ENCODE measurements around the gene NEK10. TPM values are rescaled to one million over a fixed set of nuclear protein-coding genes. Genes with fewer than 3 reads are reported as not detected.

Gene NEK10
- total RNA-seq, 4 donors from 2014 or later: 1.7 to 2.1 (median 2.1) TPM; not detected in 1

GRCh38 chr3:27345959-27346865 lies 23.0 kb downstream of the NEK10 start:
- intact Hi-C loops (cut with DNase I; ENCODE audit: low total_unique reads): no loop called here
- H3K4me3 ChIP-seq (ENCODE audit: low read depth, poor library complexity, severe bottlenecking): no peak overlapping the region
- WGBS, 2 donors: 76 to 79% methylated on average over 11 of the region's 11 CpGs
- no peak for TF ChIP-seq CTCF (IDR thresholded peaks at IDR 0.05)
- no peak for TF ChIP-seq POLR2A (IDR thresholded peaks at IDR 0.05)
- no peak for DNase-seq (ENCODE audit: low spot score in 2 of 2)

- WGBS, 2 donors: 46 to 60% methylated on average over 5 of the region's 5 CpGs
- intact Hi-C loops (cut with DNase I; ENCODE audit: low total_unique reads): no loop called here
- H3K4me3 ChIP-seq (ENCODE audit: low read depth, poor library complexity, severe bottlenecking): no peak overlapping the region
- TF ChIP-seq POLR2A (IDR thresholded peaks at IDR 0.05): no peak
- TF ChIP-seq CTCF (IDR thresholded peaks at IDR 0.05): no peak
- DNase-seq (ENCODE audit: low spot score in 2 of 2): no peak
Measured at GRCh38 chr3:27345493-27345892, 23.7 kb downstream of the NEK10 start.

GRCh38 chr3:27345045-27345444 lies 24.1 kb downstream of the NEK10 start:
- 91 to 95% methylated on average over 2 of the region's 2 CpGs for WGBS, 2 donors
- H3K4me3 ChIP-seq (ENCODE audit: low read depth, poor library complexity, severe bottlenecking): no peak overlapping the region
- intact Hi-C loops (cut with DNase I; ENCODE audit: low total_unique reads): no loop called here
- TF ChIP-seq CTCF (IDR thresholded peaks at IDR 0.05) (no peak), POLR2A (IDR thresholded peaks at IDR 0.05) (no peak)
- no peak for DNase-seq (ENCODE audit: low spot score in 2 of 2)

- no peak for DNase-seq (ENCODE audit: low spot score in 2 of 2)
- WGBS, 2 donors: 93 to 96% methylated on average over 3 of the region's 3 CpGs
- H3K4me3 ChIP-seq (ENCODE audit: low read depth, poor library complexity, severe bottlenecking): no peak overlapping the region
- intact Hi-C loops (cut with DNase I; ENCODE audit: low total_unique reads): no loop called here
- TF ChIP-seq POLR2A (IDR thresholded peaks at IDR 0.05): no peak
- TF ChIP-seq CTCF (IDR thresholded peaks at IDR 0.05): no peak
Measured at GRCh38 chr3:27344192-27344591, 25.0 kb downstream of the NEK10 start.

- intact Hi-C loops (cut with DNase I; ENCODE audit: low total_unique reads): no loop called here
- WGBS, 2 donors: 86 to 97% methylated on average over 1 of the region's 1 CpG
- H3K4me3 ChIP-seq (ENCODE audit: low read depth, poor library complexity, severe bottlenecking): no peak overlapping the region
- TF ChIP-seq POLR2A (IDR thresholded peaks at IDR 0.05) (no peak), CTCF (IDR thresholded peaks at IDR 0.05) (no peak)
- no peak for DNase-seq (ENCODE audit: low spot score in 2 of 2)
Measured at GRCh38 chr3:27342267-27342666, 26.9 kb downstream of the NEK10 start.

Measured in lower leg skin (tissue), 4 donors.